Measurements from ENCODE around the gene RAD50.

The RAD50 gene

GRCh38 chr5:132646583-132647266 lies 89.9 kb downstream of the RAD50 start:
- TF ChIP-seq CTCF (IDR thresholded peaks at IDR 0.05; ENCODE audit: control insufficient read depth, extremely low read depth, insufficient read depth): no peak
- H3K4me3 ChIP-seq (ENCODE audit: low read depth, low read length): no peak overlapping the region
- no peak for DNase-seq (ENCODE audit: low read depth)

- TF ChIP-seq CTCF (IDR thresholded peaks at IDR 0.05; ENCODE audit: control insufficient read depth, extremely low read depth, insufficient read depth): no peak
- H3K4me3 ChIP-seq (ENCODE audit: low read depth, low read length): no peak overlapping the region
- DNase-seq (ENCODE audit: low read depth): no peak
Measured at GRCh38 chr5:132647473-132647872, 90.7 kb downstream of the RAD50 start.

- H3K4me3 ChIP-seq (ENCODE audit: low read depth, low read length): no peak overlapping the region
- TF ChIP-seq CTCF (IDR thresholded peaks at IDR 0.05; ENCODE audit: control insufficient read depth, extremely low read depth, insufficient read depth): no peak
Measured at GRCh38 chr5:132648355-132648754, 91.6 kb downstream of the RAD50 start.

GRCh38 chr5:132651838-132652469 lies 95.2 kb downstream of the RAD50 start:
- H3K4me3 ChIP-seq (ENCODE audit: low read depth, low read length): no peak overlapping the region
- peak; percentile 40 for DNase-seq (ENCODE audit: low read depth)
- no peak for TF ChIP-seq CTCF (IDR thresholded peaks at IDR 0.05; ENCODE audit: control insufficient read depth, extremely low read depth, insufficient read depth)

More at GRCh38 chr5:132648355-132648754, 91.6 kb downstream of the RAD50 start:
- no peak for DNase-seq (ENCODE audit: low read depth)

GRCh38 chr5:132653716-132654115 lies 96.9 kb downstream of the RAD50 start:
- no peak for DNase-seq (ENCODE audit: low read depth)
- no peak for TF ChIP-seq CTCF (IDR thresholded peaks at IDR 0.05; ENCODE audit: control insufficient read depth, extremely low read depth, insufficient read depth)
- no peak overlapping the region for H3K4me3 ChIP-seq (ENCODE audit: low read depth, low read length)

GRCh38 chr5:132655821-132656773 lies 99.3 kb downstream of the RAD50 start:
- no peak for TF ChIP-seq CTCF (IDR thresholded peaks at IDR 0.05; ENCODE audit: control insufficient read depth, extremely low read depth, insufficient read depth)
- H3K4me3 ChIP-seq (ENCODE audit: low read depth, low read length): no peak overlapping the region
- no peak for DNase-seq (ENCODE audit: low read depth)

Measured in LNCaP clone FGC (cell line).